Epithelial cell of proximal tubule (primary cell): ENCODE results near the gene ZFPM1. TPM values are rescaled to one million over a fixed set of nuclear protein-coding genes. Genes with fewer than 3 reads are reported as not detected.

Experiments used
- DNase-seq: peaks from one replicate; pipeline ENCODE4 v3.0.0-alpha.2; 2011; ENCODE audit warnings: low read depth
- H3K4me3 ChIP-seq: 2 replicates; pipeline ENCODE4 v1.5.1; 2011; ENCODE audit warnings: low read depth, mild to moderate bottlenecking, low read length
- total RNA-seq: library from RNA; depleted of rRNA; stranded (reverse); fragments of >200 nt; gene quantifications from 2 replicates; pipeline ENCODE4 v1.2.3, GENCODE V29; 2015
- TF ChIP-seq, protein P1 (sequence below): conservative IDR thresholded peaks from 2 replicates; pipeline ENCODE4 v1.5.1; 2012; ENCODE audit warnings: low read depth, mild to moderate bottlenecking, low read length

ZFPM1 gene
- total RNA-seq, 1 donor from 2014 or later = 5.7 TPM

DNA sequence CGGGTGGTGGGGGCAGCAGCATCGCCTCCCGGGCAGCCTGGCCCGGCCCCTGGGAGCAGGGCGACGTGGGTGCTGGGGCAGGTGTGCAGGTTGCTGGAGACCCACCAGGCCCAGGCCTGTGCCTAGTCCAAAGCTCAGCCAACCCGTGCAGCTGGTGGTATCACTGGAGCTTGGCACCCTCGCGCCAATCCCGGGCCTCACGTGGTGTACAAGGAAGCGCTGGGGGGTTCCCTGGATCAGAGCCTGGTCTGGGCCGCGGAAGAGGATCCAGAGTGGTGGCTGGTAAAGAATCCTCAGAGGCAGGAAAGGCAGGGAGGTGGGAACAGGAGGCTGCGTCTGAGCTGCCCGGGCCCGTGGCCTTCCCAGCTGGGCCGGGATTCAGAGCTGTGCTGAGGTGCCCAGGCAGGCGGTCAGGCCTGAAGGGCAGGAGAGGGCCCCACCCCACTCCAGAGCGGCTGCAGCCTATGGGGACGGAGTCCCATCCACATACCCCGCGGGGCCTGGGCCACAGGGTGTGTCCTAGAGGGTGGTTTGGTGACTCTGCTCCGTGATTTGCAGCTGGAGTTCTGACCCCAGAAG, 36.2 kb downstream of the ZFPM1 start:
- H3K4me3 ChIP-seq = no peak overlapping the region
- no peak for DNase-seq
- TF ChIP-seq, protein P1, sequence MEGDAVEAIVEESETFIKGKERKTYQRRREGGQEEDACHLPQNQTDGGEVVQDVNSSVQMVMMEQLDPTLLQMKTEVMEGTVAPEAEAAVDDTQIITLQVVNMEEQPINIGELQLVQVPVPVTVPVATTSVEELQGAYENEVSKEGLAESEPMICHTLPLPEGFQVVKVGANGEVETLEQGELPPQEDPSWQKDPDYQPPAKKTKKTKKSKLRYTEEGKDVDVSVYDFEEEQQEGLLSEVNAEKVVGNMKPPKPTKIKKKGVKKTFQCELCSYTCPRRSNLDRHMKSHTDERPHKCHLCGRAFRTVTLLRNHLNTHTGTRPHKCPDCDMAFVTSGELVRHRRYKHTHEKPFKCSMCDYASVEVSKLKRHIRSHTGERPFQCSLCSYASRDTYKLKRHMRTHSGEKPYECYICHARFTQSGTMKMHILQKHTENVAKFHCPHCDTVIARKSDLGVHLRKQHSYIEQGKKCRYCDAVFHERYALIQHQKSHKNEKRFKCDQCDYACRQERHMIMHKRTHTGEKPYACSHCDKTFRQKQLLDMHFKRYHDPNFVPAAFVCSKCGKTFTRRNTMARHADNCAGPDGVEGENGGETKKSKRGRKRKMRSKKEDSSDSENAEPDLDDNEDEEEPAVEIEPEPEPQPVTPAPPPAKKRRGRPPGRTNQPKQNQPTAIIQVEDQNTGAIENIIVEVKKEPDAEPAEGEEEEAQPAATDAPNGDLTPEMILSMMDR = no peak

DNA sequence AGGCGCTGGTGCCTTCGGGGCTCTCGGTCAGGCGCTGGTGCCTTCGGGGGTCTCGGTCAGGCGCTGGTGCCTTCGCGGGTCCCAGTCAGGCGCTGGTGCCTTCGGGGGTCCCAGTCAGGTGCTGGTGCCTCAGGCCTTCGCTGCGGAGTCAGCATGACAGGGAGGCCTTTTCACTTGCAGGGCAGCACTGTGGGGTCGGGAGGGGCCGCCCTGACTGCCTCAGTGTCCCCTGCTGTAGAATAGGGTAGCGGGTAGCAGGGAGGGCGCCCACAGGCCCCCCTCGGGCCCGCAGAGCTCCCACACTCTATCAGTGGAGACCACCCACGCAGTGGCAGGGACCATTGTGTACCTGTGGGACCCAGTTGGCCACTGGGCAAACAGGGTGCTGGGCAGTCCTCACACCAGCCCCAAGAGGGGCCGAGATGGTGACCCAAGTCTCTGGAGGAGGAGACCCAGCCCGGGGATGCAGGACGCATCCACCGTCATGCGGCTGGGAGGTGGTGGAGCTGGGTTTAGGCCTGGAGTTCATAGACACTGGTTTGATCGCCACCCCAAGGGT, 38.0 kb downstream of the ZFPM1 start:
- no peak for DNase-seq
- H3K4me3 ChIP-seq = no peak overlapping the region
- TF ChIP-seq, protein P1 = no peak

DNA sequence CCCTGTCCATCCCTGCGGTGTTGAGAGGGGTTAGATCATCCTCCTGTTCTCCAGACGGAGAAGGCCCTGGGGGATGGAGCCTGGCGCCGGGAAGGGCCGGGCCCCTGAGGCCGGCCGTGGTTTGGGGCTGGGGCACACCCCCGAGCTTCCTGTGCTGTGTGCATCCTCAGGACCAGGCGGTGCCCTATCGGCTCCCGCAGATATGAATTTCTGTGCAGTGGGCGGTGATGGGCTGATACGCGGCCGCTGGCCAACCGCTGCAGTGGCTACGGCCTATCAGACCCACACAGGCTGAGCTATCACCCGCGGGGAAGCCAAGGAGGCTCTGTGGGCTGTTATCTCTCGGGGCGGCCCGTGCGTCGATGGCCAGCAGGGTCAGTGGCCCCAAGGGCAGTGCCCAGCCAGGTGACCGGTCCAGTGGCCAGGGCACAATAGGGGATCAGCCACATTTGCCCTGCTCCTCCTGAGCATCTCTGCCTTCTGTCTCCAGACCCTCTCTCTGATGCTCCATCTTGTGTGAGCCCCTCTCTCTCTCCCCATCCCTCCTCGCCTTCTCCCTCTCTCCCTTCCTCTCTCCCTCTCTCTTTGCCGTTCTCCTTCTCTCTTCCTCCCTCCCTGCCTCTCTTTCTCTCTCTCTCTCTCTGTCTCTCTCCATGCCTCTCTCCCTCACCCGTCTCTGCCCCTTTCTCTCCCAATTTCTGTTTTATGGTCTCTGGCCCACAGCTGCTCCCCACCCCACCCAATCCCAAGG, 38.7 kb downstream of the ZFPM1 start:
- DNase-seq = no peak
- TF ChIP-seq, protein P1 = no peak
- H3K4me3 ChIP-seq = no peak overlapping the region

DNA sequence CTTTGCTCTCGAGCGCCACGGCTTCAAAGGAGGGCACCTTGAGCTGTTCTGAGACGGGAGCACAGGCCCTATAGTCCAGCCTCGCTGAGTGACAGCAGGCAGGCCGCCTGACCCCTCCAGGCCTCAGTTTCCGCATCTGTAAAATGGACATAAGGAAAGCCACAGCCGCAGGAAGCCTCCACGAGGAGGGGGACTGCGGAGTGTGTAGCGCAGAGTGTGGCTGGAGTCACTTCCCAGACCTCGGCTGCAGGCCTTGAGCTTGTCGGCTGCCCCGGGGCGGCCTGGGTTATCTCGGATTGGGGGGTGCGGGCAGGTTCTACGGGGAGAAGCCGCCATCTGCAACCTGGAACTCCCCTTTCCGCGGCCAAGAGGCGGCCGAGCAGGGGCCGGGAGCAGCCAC, 40.8 kb downstream of the ZFPM1 start:
- no peak for DNase-seq
- TF ChIP-seq, protein P1 = no peak
- H3K4me3 ChIP-seq = no peak overlapping the region

DNA sequence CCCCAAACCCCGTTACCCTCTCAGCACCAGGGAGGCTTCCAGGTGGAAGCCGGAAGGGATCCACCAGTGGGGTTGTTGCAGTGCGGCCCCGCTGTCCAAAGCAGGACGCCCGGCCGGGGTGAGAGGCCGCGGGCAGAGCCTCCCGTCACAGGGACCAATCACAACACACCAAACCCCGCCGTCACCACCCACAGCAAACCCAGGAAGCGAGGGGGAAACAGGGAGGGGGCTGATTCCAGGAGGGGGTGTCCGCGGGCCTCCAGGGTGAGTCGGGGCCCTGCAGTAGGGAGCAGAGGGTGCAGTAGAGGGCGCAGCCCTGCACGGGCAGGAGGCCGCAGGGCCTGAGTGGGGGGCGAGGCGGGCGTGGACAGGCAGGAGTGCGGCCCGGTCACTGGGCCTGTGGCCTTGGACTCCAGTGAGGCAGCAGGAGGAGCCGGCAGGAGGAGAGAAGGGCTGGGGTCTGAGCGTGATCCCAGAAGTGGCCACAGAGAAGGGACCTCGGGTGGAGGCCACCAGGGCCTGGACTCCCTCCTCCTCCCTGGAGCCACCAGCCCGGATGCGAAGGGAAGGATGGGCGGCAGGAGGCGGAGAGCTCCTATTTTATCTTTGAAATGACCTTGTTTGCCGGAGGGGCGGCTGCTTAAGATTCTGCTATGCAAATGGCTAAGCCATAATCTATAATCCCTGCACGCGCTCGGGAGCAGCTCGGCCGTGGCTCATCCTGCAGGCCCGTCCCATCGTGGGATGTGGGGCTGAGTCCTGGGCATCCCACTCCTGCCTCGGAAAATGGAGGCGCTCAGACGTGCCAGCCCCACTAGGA, 41.5 kb downstream of the ZFPM1 start:
- DNase-seq = no peak
- H3K4me3 ChIP-seq = no peak overlapping the region
- TF ChIP-seq, protein P1 = no peak

DNA sequence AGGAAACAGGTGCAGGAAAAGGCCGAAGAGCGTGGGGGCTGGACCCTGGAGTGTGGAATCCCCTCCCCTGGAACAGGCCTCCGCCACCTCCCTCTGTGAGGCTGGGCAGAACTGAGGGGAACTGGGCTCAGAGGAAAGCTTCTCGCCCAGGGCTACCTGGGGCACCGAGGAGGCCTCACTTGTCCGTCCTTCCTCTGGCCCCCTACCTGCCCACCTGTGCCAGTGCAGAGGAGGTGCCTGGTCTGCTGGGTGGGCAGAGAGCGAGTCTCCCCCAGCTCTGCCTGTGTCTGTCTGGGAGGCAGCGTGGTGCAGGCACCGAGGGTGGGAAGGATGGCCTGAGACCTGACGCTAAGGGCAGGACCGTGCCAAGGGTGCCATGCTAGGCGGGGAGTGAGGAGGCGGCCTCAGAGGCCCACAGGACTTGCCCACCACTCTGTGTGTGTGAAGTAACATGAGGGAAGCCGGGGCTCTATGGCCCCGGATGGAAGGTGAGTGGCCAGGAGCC, 42.2 kb downstream of the ZFPM1 start:
- TF ChIP-seq, protein P1 = no peak
- no peak for DNase-seq
- H3K4me3 ChIP-seq = no peak overlapping the region
